Epidermal melanocyte (primary cell): ENCODE measurements around the gene PRAMEF13.
"Not testable (repeated sequence)": the region's sequence is repeated elsewhere in the genome, so short reads cannot be mapped to it uniquely, and the experiment has no call there.

Experiments used
- DNase-seq: peaks from one replicate; pipeline ENCODE4 v3.0.0; 2011; ENCODE audit warnings: low spot score; ENCODE audit not compliant: insufficient read length

PRAMEF13 gene

GRCh38 chr1:13171548-13171947 lies 29.7 kb downstream of the PRAMEF13 start, which contains the start of gene PRAMEF9:
TSS of gene PRAMEF9 (plus strand) at chr1:13171848. CDS start at chr1:13175281, 3,433 bp downstream.
- DNase-seq, result not testable (repeated sequence)

- not testable (repeated sequence) for DNase-seq
Measured at GRCh38 chr1:13165531-13165930, 35.7 kb downstream of the PRAMEF13 start, which contains the start of gene HNRNPCL4. TSS of gene HNRNPCL4 (minus strand) at chr1:13165631. CDS start at chr1:13165467, 164 bp downstream.

GRCh38 chr1:13155909-13156308 lies 45.3 kb downstream of the PRAMEF13 start, which contains the start of gene PRAMEF26:
TSS of gene PRAMEF26 (minus strand) at chr1:13156009. CDS start at chr1:13153095, 2,914 bp downstream.
- DNase-seq, result not testable (repeated sequence)
